ENCODE measurements around the gene RNF11.

- TF ChIP-seq CTCF (optimal IDR thresholded peaks at IDR 0.05 in 1 of 3, IDR thresholded peaks at IDR 0.05 in 1 of 3, conservative IDR thresholded peaks at IDR 0.05 in 1 of 3; ENCODE audit: extremely low read depth in 1 of 3, insufficient read depth in 2 of 3, low read length in 3 of 3) (no peak), EZH2 (IDR thresholded peaks at IDR 0.05; ENCODE audit: low read length) (no peak)
Measured at GRCh38 chr1:51314974-51315373, 78.9 kb downstream of the RNF11 start.
